NCI-H82 treated with DMSO at 0.1 percent for 48 hours (cell line): Measurements from ENCODE around the gene TGFBR3.
"Not testable (repeated sequence)": the region's sequence is repeated elsewhere in the genome, so short reads cannot be mapped to it uniquely, and the experiment has no call there.

Experiments
- DNase-seq: peaks from one replicate; lab custom pipeline; 2025; ENCODE audit not compliant: unreplicated experiment; lab: John Stamatoyannopoulos, UW

TGFBR3 gene

DNA sequence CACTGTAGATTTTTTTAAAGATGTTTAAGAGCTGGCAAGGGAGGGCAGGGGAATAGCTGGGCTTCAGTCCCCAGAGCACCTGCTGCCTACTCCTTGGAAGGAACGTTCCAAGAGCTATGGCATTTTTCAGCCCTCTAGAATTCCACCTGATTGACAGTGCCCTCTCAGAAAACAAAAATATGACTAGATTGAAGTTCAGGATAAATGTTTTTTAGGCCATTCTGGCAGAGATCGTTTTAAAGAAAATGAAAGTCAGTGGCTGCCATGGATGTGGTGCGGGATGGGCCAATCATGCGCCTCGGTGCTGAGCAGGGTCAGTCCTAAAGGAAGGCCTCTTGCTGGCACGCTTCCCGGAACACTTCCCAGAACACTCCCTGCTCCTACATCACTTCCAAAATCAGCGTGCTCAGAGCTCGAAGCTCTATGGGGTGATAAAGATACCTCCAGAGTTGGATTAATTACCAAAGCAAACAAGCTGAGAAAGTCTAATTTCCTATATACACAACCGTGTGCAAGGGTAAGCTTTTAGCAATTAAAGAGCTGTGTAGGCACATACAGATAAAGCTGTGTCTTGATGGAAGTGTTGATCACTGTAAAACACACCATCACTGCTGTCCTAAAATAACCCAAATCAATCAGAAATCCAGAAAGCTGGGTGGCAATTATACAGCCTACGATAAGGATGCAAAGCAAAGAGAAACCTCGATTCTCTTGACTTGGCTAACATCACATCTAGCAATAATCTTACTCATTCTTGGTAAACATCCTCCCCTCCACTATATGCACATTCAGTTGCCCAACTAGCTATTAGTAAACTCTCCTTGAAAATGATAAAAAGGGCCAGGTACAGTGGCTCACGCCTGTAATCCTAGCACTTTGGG is 34.6 kb downstream of the TGFBR3 start:
- DNase-seq = no peak

DNA sequence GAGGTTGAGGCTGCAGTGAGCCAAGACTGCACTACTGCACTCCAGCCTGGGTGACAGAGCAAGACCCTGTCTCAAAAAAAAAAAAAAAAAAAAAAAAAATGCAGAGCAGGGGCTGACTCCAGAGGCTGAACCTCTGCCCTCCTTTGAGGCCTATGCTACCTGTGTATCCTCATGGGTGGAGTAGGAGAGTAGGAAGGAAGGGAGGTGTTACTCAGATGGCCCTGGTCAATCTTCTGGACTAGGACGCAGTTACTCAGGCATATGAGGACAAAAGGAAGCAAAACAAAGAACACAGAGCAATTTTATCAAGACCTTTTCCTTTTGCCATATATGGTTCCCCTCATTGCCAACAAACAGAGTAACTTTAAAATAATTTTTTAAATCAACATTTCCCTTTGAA is 35.2 kb downstream of the TGFBR3 start:
- no peak for DNase-seq

GRCh38 chr1:91847851-91848250 is 38.1 kb downstream of the TGFBR3 start:
- no peak for DNase-seq

GRCh38 chr1:91846639-91847013 is 39.3 kb downstream of the TGFBR3 start:
- DNase-seq = no peak

GRCh38 chr1:91846007-91846638 is 39.8 kb downstream of the TGFBR3 start:
- DNase-seq = peak; percentile 83

DNA sequence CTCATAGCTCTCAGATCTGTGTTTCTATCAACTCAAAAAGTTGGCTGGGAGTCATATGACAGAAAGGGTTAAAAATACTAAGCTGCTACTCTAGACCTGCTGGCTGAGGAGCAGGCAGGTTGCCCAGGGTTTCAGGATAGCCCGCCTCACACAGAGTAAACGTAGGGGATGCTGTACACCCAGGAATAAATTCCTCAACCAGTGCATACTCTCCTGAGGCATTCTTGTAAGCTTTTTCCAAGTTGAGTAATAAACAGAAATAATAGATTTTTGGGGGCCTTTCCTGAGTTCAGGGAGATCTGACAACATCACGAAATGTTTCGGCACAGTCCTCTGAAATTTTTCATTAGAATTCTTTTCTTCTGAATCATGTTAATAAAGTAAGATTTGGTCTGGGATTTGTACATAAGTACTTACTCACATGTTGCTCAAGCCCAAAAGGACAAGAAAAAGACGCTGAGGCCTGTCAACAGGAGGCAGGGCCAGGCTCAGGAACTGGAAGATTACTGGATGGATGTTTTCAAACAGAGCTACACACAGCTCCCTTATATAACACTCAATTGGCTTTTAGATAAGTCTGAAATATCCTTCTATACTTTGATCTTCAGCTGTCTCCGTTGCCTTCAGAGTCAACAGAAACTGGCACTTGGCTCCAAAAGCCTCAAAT is 41.0 kb downstream of the TGFBR3 start:
- no peak for DNase-seq

GRCh38 chr1:91843843-91844242 is 42.1 kb downstream of the TGFBR3 start:
- no peak for DNase-seq

- DNase-seq = no peak
These were observed 43.4 kb downstream of the TGFBR3 start for GRCh38 chr1:91842563-91842962.

DNA sequence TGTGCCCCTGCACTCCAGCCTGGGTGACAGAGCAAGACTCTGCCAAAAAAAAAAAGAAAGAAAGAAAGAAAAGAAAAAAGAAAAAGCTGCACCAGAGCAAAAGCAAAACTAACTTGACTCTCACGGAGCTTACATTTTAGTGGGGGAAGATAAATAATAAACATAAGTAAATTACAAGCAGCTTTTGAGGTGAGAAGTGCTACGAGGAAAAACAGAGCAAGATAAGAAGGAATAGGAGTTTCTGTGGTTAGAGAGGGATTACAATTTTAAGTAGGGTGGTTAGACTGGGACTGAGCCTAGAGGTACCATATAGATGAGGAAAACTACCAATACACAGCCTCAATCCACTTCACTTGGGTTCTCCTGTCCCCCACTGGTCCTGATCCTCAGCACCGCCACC is 43.9 kb downstream of the TGFBR3 start:
- no peak for DNase-seq

- not testable (repeated sequence) for DNase-seq
These were observed 45.7 kb downstream of the TGFBR3 start for GRCh38 chr1:91840276-91840675.

- DNase-seq = no peak
These were observed 49.5 kb downstream of the TGFBR3 start for GRCh38 chr1:91836331-91837040.

- DNase-seq = no peak
These were observed 50.8 kb downstream of the TGFBR3 start for GRCh38 chr1:91835087-91835521.

DNA sequence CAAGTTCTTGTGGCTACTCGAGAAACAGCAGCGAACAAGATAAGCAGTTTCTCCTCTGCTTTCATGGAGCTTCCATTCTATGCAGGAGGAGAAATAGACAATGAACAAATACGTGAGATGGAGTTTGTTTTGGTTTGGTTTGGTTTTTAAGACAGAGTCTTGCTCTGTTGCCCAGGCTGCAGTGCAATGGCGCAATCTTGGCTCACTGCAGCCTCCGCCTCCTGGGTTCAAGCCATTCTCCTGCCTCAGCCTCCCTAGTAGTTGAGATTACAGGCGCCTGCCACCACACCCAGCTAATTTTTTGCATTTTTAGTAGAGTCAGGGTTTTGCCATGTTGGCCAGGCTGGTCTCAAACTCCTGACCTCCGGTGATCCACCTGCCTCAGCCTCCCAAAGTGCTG is 51.4 kb downstream of the TGFBR3 start:
- DNase-seq = not testable (repeated sequence)

GRCh38 chr1:91833946-91834345 is 52.0 kb downstream of the TGFBR3 start:
- no peak for DNase-seq

GRCh38 chr1:91831132-91831930 is 54.6 kb downstream of the TGFBR3 start:
- no peak for DNase-seq

DNA sequence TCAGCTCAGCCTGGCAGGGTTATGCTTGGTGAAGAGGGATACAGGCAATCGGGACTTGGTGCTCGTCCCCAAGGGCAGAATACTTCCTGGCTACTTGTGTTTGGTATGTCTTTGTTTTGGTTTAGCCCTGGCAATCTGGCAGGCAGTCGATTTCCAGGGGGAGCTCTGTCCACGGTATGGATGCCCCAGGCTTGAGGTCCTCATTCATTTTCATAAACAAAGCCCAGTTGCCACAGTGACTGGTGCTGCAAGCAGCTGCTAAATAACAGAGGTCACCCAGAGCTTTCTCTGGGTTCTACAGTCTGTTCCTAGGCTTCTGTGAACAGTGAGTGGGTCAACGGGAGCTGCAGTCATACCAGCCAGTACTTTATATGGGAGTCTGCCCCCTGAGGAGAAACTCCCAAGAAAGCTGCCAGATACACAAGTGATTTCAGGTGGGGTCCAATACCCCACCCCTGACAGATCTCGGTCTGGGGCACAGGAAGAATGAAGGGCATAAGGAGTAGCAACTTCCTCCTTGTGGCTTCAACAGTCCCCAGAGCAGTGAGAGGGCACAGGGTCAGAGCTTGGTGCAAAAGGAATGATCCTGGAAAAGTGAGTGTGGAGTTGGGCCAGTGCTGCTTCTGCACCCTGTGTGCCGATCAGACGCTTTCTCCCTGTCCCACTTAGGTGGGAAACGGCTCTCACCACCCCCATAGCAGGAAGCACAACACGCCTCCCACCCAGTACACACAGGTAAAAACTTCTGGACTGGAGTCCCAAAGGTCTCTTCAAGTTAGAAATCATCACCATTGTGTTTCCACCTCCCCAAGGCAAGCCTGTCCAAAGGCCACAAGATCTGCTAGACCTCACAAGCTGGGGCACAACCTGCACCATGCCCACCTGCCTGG is 55.5 kb downstream of the TGFBR3 start:
- no peak for DNase-seq

DNA sequence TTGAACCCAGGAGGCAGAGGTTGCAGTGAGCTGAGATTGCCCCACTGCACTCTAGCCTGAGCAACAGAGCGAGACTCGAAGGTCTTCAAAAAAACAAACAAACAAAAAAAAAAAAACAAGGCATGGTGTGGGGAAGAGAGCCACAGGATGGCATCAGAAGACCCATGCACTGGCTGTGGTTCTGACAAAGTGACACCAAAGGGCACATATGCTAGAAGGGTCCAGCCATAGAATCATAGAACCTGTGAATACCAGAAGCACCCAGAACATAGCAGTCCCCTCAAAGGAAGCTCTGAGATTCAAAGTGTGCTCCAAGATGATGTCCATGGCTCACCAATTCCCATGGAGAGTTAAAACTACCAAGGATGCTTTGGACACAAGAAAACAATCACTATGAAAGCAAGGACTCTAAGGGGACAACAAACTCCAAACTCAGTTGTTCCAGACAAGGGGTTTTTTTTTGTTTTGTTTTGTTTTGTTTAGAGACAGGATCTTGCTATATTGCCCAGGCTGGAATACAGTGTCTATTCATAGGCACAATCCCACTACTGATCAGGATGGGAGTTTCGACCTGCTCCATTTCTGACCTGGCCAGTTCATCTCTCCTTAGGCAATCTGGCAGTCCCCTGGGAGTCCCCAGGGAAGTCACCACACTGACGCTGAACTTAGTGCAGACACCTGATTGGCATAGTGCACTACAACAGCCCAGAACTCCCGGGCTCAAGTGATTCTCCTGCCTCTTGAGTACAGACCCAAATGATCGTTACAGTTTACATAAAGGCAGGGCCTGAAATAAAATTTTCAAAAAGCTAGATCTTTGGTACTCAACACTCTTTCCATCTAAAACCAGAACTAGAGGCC is 56.4 kb downstream of the TGFBR3 start:
- DNase-seq = no peak

- DNase-seq = no peak
These were observed 57.2 kb downstream of the TGFBR3 start for GRCh38 chr1:91828583-91829281.
